Activated CD8-positive, alpha-beta memory T cell treated with anti-CD3 and anti-CD28 coated beads, Interleukin-2, amount 50 U/mL, for 4 hours (primary cell): ENCODE data around the gene TSPYL1.
"Not testable (repeated sequence)": the region's sequence is repeated elsewhere in the genome, so short reads cannot be mapped to it uniquely, and the experiment has no call there.

Experiments used
- DNase-seq: peaks from one replicate; pipeline ENCODE4 v3.0.0-alpha.2; 2020

Gene TSPYL1

GRCh38 chr6:116279232-116280160, at the start of gene TSPYL1:
TSS of gene TSPYL1 (minus strand) at chr6:116279930. CDS start at chr6:116279830, 100 bp downstream.
- peak; percentile 94 for DNase-seq

- no peak for DNase-seq
Observed at GRCh38 chr6:116329156-116329555, 49.4 kb upstream of the TSPYL1 start.

GRCh38 chr6:116328528-116328903, 48.8 kb upstream of the TSPYL1 start:
- no peak for DNase-seq

- DNase-seq, result no peak
Observed at GRCh38 chr6:116327803-116328527, 48.2 kb upstream of the TSPYL1 start.

- no peak for DNase-seq
Observed at GRCh38 chr6:116326996-116327395, 47.3 kb upstream of the TSPYL1 start.

GRCh38 chr6:116326181-116326671, 46.5 kb upstream of the TSPYL1 start:
- DNase-seq, result no peak

- not testable (repeated sequence) for DNase-seq
Observed at GRCh38 chr6:116325634-116326132, 46.0 kb upstream of the TSPYL1 start.

GRCh38 chr6:116323863-116324262, 44.1 kb upstream of the TSPYL1 start:
- DNase-seq, result no peak

- not testable (repeated sequence) for DNase-seq
Observed at GRCh38 chr6:116321933-116322332, 42.2 kb upstream of the TSPYL1 start.

GRCh38 chr6:116316772-116317467, 37.2 kb upstream of the TSPYL1 start:
- no peak for DNase-seq

GRCh38 chr6:116314878-116315277, 35.1 kb upstream of the TSPYL1 start:
- no peak for DNase-seq

- no peak for DNase-seq
Observed at GRCh38 chr6:116314218-116314617, 34.5 kb upstream of the TSPYL1 start.

GRCh38 chr6:116313101-116313776, 33.5 kb upstream of the TSPYL1 start:
- no peak for DNase-seq

- no peak for DNase-seq
Observed at GRCh38 chr6:116309657-116310056, 29.9 kb upstream of the TSPYL1 start.

GRCh38 chr6:116309001-116309400, 29.3 kb upstream of the TSPYL1 start:
- no peak for DNase-seq

GRCh38 chr6:116307633-116308032, 27.9 kb upstream of the TSPYL1 start:
- no peak for DNase-seq

GRCh38 chr6:116307001-116307400, 27.3 kb upstream of the TSPYL1 start:
- no peak for DNase-seq

GRCh38 chr6:116304538-116305097, 24.9 kb upstream of the TSPYL1 start:
- no peak for DNase-seq

GRCh38 chr6:116301104-116301503, 21.4 kb upstream of the TSPYL1 start:
- DNase-seq, result no peak

- DNase-seq, result no peak
Observed at GRCh38 chr6:116300566-116300965, 20.8 kb upstream of the TSPYL1 start.

GRCh38 chr6:116298973-116299372, 19.2 kb upstream of the TSPYL1 start:
- no peak for DNase-seq

- no peak for DNase-seq
Observed at GRCh38 chr6:116298273-116298672, 18.5 kb upstream of the TSPYL1 start.
